Activated T-cell treated with anti-CD3 and anti-CD28 coated beads, Interleukin-2, amount 50 U/mL, for 48 hours (primary cell): ENCODE measurements around the gene DHRS13.
"Not testable (repeated sequence)": the region's sequence is repeated elsewhere in the genome, so short reads cannot be mapped to it uniquely, and the experiment has no call there.

Source experiments
- DNase-seq, 2 experiments: peaks; one replicate each; pipeline ENCODE4 v3.0.0-alpha.2; 2020

The DHRS13 gene

GRCh38 chr17:28879886-28880571 is 22.9 kb downstream of the DHRS13 start:
- no peak for DNase-seq

GRCh38 chr17:28878981-28879380 is 23.9 kb downstream of the DHRS13 start:
- no peak for DNase-seq

DNA sequence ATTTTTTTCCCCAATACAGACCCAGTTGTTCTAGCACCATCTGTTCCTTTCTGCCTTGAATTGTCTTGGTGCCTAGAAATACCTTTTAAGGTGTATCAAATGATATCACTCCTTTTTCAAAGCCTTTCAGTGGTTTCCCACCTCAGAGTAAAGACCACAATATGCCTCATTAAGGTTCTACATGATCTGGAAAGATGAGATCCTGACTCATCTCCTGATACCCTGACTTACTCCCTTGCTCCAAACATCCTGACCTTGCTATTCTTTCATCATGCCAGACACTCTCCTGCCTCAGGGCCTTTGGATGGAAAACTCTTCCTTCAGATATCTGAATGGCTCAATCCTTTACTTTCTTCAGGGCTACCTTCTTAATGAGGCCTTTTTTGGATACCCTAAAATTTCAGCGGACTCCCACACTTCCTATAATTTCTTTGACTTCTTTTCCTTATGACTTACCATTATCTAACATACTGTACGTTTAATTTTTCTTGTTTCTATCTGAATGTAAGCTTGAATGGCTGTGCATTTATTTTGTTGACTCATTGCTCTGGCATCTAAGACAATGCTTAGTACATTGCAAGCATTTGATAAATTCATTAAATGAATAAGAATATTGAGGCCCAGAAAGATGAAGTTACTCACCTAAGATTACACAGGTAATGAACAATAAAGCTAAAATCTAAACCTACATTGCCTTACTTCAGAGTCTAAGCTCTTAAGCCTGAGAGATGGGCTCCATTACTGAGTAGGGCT is 24.5 kb downstream of the DHRS13 start:
- no peak for DNase-seq

DNA sequence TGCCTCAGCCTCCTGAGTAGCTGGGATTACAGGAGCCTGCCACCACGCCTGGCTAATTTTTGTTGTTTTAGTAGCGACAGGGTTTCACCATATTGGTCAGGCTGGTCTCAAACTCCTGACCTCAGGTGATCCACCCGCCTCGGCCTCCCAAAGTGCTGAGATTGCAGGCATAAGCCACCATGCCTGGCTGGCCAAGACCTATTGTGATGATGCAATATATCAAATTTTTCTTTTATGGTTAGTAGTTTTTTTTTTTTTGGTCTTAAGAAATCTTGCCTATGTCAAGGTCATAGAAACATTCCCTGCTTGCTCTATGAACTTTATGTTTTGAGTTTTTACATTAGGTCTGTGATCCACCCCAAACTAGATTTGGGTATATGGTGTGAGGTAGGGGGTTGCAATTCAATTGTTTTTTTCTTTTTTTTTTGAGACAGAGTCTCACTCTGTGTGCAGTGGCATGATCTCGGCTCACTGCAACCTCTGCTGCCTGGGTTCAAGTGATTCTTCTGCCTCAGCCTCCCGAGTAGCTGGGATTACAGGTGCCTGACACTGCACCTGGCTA is 25.6 kb downstream of the DHRS13 start:
- DNase-seq: not testable (repeated sequence)

- peak; percentile 56 to 62 for DNase-seq
Measured at GRCh38 chr17:28875848-28876550, 26.9 kb downstream of the DHRS13 start.

DNA sequence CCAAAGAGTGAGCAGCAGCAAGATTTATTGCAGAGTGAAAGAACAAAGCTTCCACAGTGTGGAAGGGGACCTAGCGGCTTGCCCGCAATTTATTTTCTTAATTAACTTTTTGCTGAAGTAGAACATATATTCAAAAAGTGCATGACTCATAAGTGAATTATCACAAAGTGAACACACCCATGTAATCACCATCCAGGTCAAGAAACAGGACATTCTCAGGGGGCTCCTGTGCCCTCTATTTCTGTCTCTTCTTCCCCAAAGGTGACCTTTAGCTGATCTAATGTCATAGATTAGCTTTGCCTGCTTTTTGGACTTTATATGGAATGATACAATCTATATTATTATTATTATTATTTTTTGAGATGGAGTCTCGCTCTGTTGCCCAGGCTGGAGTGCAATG is 28.1 kb downstream of the DHRS13 start:
- DNase-seq: no peak

DNA sequence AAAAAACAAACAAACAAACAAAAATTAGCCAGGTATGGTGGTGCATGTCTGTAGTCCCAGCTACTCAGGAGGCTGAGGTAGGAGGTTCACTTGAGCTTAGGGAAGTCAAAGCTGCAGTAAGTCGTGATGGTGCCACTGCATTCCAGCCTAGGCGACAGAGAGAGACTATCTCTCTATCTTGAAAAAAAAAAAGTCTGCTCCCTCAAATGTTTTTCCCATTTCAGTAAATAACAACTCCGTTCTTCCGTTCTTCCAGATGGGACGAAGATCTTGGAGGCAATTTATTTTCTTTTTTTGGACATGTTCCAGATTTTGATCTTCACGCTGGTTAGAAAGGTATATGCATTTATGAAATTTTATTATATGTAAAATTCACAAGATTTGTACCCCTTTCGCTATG is 29.0 kb downstream of the DHRS13 start:
- DNase-seq: no peak

- peak; percentile 54 to 60 for DNase-seq
Measured at GRCh38 chr17:28871056-28871579, 31.8 kb downstream of the DHRS13 start.

- DNase-seq: no peak
Measured at GRCh38 chr17:28867276-28867675, 35.6 kb downstream of the DHRS13 start.

DNA sequence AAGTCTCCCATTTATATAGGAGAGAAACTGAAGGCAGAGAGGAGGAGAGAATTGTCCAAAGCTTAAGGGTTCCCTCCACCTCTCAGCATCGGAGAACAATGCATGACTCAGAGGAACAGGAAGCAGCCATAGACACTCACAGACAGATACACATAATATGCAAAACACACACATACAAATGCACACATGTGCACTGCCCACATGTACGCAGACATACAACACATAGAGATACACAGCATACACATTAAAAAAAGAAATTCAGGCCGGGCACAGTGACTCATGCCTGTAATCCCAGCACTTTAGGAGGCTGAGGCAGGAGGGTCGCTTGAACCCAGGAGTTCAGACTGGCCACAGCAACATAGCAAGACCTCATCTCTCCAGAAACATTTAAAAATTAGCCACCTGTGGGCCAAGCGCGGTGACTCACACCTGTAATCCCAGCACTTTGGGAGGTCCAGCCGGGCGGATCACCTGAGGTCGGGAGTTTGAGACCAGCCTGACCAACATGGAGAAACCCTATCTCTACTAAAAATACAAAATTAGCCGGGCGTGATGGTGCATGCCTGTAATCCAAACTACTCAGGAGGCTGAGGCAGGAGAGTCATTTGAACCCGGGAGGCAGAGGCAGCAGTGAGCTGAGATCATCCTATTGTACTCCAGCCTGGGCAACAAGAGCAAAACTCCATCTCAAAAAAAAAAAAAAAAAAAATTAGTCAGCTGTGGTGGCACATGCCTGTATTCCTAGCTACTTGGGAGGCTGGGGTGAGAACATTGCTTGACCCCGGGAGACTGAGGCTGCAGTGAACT is 36.7 kb downstream of the DHRS13 start:
- no peak for DNase-seq

GRCh38 chr17:28864991-28865849 is 37.7 kb downstream of the DHRS13 start:
- DNase-seq: no peak

DNA sequence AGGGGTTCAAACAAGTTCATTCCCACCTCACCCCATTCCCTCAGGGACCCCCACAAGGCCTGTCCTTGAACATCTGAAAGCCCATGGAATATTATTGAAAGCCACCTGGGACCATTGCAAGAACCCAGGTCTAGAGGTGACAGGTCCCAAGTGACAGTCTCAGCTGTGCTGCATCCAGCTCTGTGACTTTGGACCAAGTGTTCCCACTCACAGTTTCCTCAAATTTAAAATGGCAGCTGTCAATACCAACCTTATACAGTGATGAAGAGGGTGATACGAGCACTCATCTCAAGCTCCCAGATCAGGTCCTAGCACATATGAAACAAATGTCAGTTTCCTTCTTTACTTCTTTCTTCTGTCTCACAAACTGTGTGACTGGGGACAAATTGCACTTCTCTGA is 38.9 kb downstream of the DHRS13 start:
- no peak for DNase-seq

DNA sequence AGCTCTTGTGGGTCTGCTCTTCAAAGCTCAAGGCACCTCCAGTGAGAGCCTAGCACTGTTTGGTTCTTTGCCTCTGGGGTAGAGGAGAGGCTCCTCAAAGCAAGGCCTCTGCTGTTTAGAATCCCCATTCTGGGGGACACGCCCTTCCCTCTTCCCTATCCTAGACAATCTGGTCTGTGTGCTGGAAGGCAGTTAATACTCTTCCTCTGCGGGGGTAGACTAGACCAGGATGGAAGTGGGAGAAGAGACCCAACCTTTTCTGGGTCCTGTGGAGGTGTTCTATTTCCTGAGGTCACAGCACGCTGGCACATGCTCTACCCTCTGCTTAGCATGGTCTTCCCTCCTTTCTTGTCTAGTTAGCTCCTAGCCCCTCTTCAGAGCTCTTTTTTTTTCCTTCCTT is 40.3 kb downstream of the DHRS13 start:
- DNase-seq: no peak

DNA sequence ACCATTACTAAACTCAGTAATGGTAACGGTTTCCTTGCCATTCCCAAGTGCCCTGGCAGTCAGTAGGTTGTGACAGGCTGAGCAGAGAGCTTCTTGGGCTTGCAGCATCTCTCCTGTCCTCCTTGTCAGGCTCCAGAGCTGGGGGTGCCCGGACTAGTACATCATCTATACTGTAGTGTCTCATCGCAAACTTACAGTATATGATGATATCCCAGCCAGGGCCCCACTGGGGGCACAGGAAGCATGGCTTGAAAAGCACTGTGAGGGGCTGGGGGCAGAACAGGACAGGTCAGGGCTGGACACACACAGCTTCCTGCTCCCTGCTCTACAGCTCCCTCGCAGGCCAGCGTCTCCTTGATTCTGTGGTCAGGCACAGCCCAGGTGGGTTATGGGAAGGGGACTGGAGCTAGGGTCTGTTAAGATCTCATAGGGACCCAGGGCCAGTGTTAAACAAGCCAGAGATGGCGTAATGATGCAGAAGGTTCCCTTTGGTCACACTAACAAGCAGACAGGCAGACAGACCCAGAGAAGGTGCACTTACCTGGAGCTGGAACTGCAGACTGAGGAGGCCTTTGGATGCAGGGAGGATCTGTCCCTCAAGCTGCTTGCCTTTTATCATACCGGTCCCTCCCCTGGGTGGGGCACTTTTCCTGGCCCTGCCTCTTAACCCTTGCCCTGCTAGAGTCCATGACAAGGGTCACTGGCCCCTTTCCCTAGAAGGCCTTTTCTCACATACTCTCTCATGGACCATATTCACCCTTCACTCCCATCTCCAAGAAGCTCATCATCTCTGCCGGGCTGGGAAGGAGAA is 41.3 kb downstream of the DHRS13 start:
- no peak for DNase-seq

DNA sequence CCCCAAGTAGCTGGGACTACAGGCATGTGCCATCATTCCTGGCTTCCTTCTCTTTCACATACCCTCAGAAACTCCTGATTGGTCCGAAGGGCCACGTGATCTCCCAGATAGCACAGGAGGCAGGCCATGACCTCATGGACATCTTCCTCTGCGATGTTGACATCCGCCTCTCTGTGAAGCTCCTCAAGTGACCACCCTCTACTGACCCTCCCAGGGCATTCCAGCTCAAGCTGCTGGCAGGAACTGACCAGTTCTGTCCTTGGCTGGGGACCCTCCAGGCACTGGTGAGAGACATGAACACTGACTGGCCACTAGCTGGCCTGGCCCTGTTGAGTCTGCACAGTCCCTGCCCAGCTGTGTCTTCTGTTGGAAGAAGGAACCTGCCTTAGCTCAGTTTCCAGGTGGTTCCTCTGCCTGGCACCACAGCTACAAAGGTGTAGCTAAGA is 42.5 kb downstream of the DHRS13 start:
- no peak for DNase-seq

DNA sequence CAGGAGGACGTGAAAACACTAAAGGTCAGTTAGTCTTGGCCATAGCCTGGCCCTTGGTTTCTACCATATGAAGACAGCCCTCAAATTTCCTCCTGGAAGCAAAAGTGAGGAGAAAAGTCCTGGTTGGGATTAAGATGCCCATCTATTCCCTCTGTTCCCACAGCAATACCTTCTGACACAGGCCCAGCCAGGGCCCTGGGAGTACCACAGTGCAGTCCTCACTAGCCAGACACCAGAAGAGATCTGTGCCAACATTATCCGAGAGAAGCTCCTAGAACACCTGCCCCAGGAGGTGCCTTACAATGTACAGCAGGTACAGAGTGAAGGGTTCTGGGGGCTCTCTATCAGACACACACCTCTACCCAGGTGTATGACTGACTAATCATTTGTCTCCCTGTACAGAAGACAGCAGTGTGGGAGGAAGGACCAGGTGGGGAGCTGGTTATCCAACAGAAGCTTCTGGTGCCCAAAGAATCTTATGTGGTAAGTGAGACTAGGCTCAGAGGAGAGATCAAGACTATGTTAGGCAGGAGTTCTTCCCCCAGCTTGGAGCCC is 44.0 kb downstream of the DHRS13 start:
- no peak for DNase-seq

GRCh38 chr17:28857905-28858800 is 44.7 kb downstream of the DHRS13 start:
- DNase-seq: no peak

DNA sequence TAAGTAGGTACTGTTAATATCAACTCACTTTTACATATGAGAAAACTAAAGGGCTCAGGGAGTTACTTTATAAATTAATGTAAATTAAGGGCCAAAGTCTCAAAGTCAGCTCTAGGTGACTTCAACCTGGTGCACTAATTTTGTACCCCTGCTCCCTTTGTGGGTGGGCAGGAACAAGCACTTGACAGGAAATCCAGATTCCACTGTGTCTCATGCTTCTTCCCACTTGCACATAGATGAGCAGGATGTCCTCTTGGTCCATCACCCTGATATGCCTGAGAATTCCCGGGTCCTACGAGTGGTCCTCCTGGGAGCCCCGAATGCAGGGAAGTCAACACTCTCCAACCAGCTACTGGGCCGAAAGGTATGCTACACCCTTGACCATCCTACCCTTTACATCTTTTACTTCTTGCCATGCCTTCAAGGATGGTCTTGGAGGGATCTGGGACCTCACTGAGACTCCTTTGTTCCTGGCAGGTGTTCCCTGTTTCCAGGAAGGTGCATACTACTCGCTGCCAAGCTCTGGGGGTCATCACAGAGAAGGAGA is 46.8 kb downstream of the DHRS13 start:
- no peak for DNase-seq

DNA sequence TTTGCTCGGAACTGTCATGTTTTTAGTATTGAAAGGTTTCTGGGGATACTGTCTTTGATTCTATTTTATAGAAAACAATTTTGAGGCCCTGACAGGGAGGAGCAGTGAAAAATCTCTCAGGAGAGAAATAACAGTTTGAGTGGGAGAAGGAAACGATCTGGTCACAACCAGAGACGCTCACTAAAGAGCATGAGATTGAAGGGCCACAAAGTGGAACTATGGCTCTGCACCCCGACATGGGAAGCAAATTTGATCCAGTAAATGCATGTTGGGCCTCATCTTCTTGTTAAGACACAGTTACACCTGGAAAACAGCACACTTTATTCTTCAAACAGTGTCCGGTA is 47.6 kb downstream of the DHRS13 start:
- DNase-seq: no peak
